ENCODE results near the gene HLA-A.

Gene HLA-A

GRCh38 chr6:29943053-29943966 is 978 bp downstream of the HLA-A start:
- DNase-seq (ENCODE audit: extremely low spot score) = no peak
- POLR2A ChIA-PET = no interaction called here
- TF ChIP-seq ARNT (IDR thresholded peaks at IDR 0.05) (no peak), FOXA1 (IDR thresholded peaks at IDR 0.05) (no peak), ELF4 (IDR thresholded peaks at IDR 0.05) (no peak), ZNF384 (IDR thresholded peaks at IDR 0.05) (no peak), NFRKB (IDR thresholded peaks at IDR 0.05) (no peak), FOXM1 (IDR thresholded peaks at IDR 0.05; ENCODE audit: borderline replicate concordance) (no peak), L3MBTL2 (conservative IDR thresholded peaks at IDR 0.05) (no peak), BHLHE40 (IDR thresholded peaks at IDR 0.05; ENCODE audit: borderline replicate concordance) (no peak), FOXK2 (IDR thresholded peaks at IDR 0.05) (no peak)
- CTCF ChIA-PET = no interaction called here

GRCh38 chr6:29945281-29945820 is 3.0 kb downstream of the HLA-A start:
- ChIA-PET CTCF (no interaction called here), POLR2A (interaction anchor here (0.7 kb wide), 1 partner anchor 381 kb away, joined by 3 read pairs; no protein-coding TSS in a partner anchor)
- TF ChIP-seq SP1 (IDR thresholded peaks at IDR 0.05) (no peak), LEF1 (IDR thresholded peaks at IDR 0.05; ENCODE audit: borderline replicate concordance) (no peak), FOXA1 (IDR thresholded peaks at IDR 0.05) (no peak), ELF4 (IDR thresholded peaks at IDR 0.05) (no peak), L3MBTL2 (conservative IDR thresholded peaks at IDR 0.05) (no peak), NFRKB (IDR thresholded peaks at IDR 0.05) (no peak), FOXK2 (IDR thresholded peaks at IDR 0.05) (no peak), TARDBP (IDR thresholded peaks at IDR 0.05) (no peak), SUZ12 (IDR thresholded peaks at IDR 0.05) (no peak), CTBP1 (IDR thresholded peaks at IDR 0.05; ENCODE audit: borderline replicate concordance) (no peak), BHLHE40 (IDR thresholded peaks at IDR 0.05; ENCODE audit: borderline replicate concordance) (no peak), HDGF (IDR thresholded peaks at IDR 0.05; ENCODE audit: borderline replicate concordance) (no peak), ZNF384 (IDR thresholded peaks at IDR 0.05) (no peak), FOXM1 (IDR thresholded peaks at IDR 0.05; ENCODE audit: borderline replicate concordance) (no peak), ARNT (IDR thresholded peaks at IDR 0.05) (no peak)
- TF ChIP-seq, protein P1, sequence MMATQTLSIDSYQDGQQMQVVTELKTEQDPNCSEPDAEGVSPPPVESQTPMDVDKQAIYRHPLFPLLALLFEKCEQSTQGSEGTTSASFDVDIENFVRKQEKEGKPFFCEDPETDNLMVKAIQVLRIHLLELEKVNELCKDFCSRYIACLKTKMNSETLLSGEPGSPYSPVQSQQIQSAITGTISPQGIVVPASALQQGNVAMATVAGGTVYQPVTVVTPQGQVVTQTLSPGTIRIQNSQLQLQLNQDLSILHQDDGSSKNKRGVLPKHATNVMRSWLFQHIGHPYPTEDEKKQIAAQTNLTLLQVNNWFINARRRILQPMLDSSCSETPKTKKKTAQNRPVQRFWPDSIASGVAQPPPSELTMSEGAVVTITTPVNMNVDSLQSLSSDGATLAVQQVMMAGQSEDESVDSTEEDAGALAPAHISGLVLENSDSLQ (IDR thresholded peaks at IDR 0.05) = no peak
- no peak for DNase-seq (ENCODE audit: extremely low spot score)

- TF ChIP-seq BHLHE40 (IDR thresholded peaks at IDR 0.05; ENCODE audit: borderline replicate concordance) (no peak), FOXA1 (IDR thresholded peaks at IDR 0.05) (no peak), FOXK2 (IDR thresholded peaks at IDR 0.05) (no peak), ELF4 (IDR thresholded peaks at IDR 0.05) (no peak)
- ChIA-PET CTCF (no interaction called here), POLR2A (no interaction called here)
- no peak for DNase-seq (ENCODE audit: extremely low spot score)
Observed at GRCh38 chr6:29946223-29947076, 4.1 kb downstream of the HLA-A start.

- CTCF ChIA-PET = no interaction called here
- no peak for TF ChIP-seq LEF1 (IDR thresholded peaks at IDR 0.05; ENCODE audit: borderline replicate concordance)
- DNase-seq (ENCODE audit: extremely low spot score) = no peak
- POLR2A ChIA-PET = no interaction called here
Observed at GRCh38 chr6:29947077-29947980, 5.0 kb downstream of the HLA-A start.

- POLR2A ChIA-PET = no interaction called here
- TF ChIP-seq ARNT (IDR thresholded peaks at IDR 0.05) (no peak), SUZ12 (IDR thresholded peaks at IDR 0.05) (no peak), ZNF384 (IDR thresholded peaks at IDR 0.05) (no peak), FOXM1 (IDR thresholded peaks at IDR 0.05; ENCODE audit: borderline replicate concordance) (no peak), TARDBP (IDR thresholded peaks at IDR 0.05) (no peak)
- TF ChIP-seq, protein P1 (IDR thresholded peaks at IDR 0.05) = no peak
- CTCF ChIA-PET = no interaction called here
- DNase-seq (ENCODE audit: extremely low spot score) = no peak
Observed at GRCh38 chr6:29948277-29948676, 5.9 kb downstream of the HLA-A start.

GRCh38 chr6:29949934-29950333 is 7.6 kb downstream of the HLA-A start:
- TF ChIP-seq TARDBP (IDR thresholded peaks at IDR 0.05) = no peak
- no peak for TF ChIP-seq FOXM1 (IDR thresholded peaks at IDR 0.05; ENCODE audit: borderline replicate concordance)
- TF ChIP-seq LEF1 (IDR thresholded peaks at IDR 0.05; ENCODE audit: borderline replicate concordance) = no peak
- TF ChIP-seq SUZ12 (IDR thresholded peaks at IDR 0.05) = no peak
- no peak for TF ChIP-seq FOXA1 (IDR thresholded peaks at IDR 0.05)
- no peak for TF ChIP-seq HDGF (IDR thresholded peaks at IDR 0.05; ENCODE audit: borderline replicate concordance)
- no peak for TF ChIP-seq SP1 (IDR thresholded peaks at IDR 0.05)
- no peak for TF ChIP-seq ARNT (IDR thresholded peaks at IDR 0.05)
- TF ChIP-seq BHLHE40 (IDR thresholded peaks at IDR 0.05; ENCODE audit: borderline replicate concordance) = no peak
- TF ChIP-seq L3MBTL2 (conservative IDR thresholded peaks at IDR 0.05) = no peak
- TF ChIP-seq NFRKB (IDR thresholded peaks at IDR 0.05) = no peak

More at GRCh38 chr6:29949934-29950333, 7.6 kb downstream of the HLA-A start:
- DNase-seq (ENCODE audit: extremely low spot score) = no peak
- CTCF ChIA-PET = interaction anchor here (0.6 kb wide), 1 partner anchor 18 kb away, joined by 3 read pairs; no protein-coding TSS in a partner anchor
- POLR2A ChIA-PET = no interaction called here
